ENCODE measurements around the gene CHCHD4. TPM values are rescaled to one million over a fixed set of nuclear protein-coding genes. Genes with fewer than 3 reads are reported as not detected.

CHCHD4 gene
- total and polyA plus RNA-seq, 2 of the 13 experiments (the other 11 are each of a cell fraction or from before 2014, with no cell fraction given) = 15.8 to 24.1 TPM

DNA sequence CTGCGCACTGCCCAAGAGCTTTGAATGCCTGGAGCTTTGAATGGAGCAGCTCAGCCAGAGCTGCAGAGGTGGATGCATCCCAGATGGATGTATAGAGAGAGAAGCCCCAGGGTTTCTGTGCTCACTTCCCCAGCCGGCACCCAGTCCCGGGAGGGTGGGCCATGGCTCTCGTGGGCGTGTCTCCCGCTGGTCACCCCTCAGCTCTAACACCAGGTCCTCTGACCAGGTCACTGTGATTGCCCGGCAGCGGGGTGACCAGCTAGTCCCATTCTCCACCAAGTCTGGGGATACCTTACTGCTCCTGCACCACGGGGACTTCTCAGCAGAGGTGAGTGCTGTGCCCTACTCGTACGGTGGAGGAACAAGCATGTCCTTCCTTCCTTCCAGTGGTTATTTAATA lies 10.9 kb upstream of the CHCHD4 start:
- no peak for FAIRE-seq
- H3K36me3 ChIP-seq (replicated peaks in 1 of 2; ENCODE audit: control insufficient read depth in 1 of 2, insufficient read depth in 2 of 2, low read length in 2 of 2) = peaks cover 31 to 71% of the 10 kb centered on the region in 2 experiments
- ChIA-PET POLR2A (interaction anchor here (3.5 kb wide), 1 partner anchor 11 kb away, joined by 21 read pairs; the partner anchor contains the start of genes CHCHD4 and TMEM43), CTCF (ENCODE audit: low intra/inter-chr PET ratio, low total read pairs) (no interaction called here)
- in situ Hi-C loops (cut with HindIII; ENCODE audit: extremely low pct_ligation_motif_present, low pct_unique_long_range_greater_than_20kb) = no loop called here
- BruUV-seq (replicated peaks) = no TSS peak
- no peak overlapping the region for H3K27ac ChIP-seq (ENCODE audit: extremely low read length, insufficient read depth, low read length)
- no peaks in the 10 kb centered on the region for H3K9me3 ChIP-seq (ENCODE audit: low read length)
- no peak overlapping the region for H3K4me3 ChIP-seq (replicated peaks in 1 of 3; ENCODE audit: insufficient read depth in 1 of 3, low read depth in 2 of 3, low read length in 3 of 3)
- H3K4me1 ChIP-seq (ENCODE audit: insufficient read depth, low read length) = peaks cover 15% of the 10 kb centered on the region
- no peaks in the 10 kb centered on the region for H3K79me2 ChIP-seq (ENCODE audit: insufficient read depth, low read length)
- intact Hi-C loops (cut with micrococcal nuclease; ENCODE audit: unreplicated experiment) = no loop called here
- H3K9ac ChIP-seq (ENCODE audit: insufficient read depth, low read depth, low read length) = no peak overlapping the region
- no peak overlapping the region for H2AFZ ChIP-seq (ENCODE audit: low read length)
- H3K27me3 ChIP-seq (ENCODE audit: control insufficient read depth in 1 of 2, insufficient read depth in 2 of 2, low read length in 2 of 2) = no peaks in the 10 kb centered on the region
- no peak overlapping the region for H3K4me2 ChIP-seq (ENCODE audit: low read depth, low read length)
- TF ChIP-seq, protein P1, sequence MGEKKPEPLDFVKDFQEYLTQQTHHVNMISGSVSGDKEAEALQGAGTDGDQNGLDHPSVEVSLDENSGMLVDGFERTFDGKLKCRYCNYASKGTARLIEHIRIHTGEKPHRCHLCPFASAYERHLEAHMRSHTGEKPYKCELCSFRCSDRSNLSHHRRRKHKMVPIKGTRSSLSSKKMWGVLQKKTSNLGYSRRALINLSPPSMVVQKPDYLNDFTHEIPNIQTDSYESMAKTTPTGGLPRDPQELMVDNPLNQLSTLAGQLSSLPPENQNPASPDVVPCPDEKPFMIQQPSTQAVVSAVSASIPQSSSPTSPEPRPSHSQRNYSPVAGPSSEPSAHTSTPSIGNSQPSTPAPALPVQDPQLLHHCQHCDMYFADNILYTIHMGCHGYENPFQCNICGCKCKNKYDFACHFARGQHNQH (CRISPR knock-in tag; IDR thresholded peaks at IDR 0.05) = no peak
- TF ChIP-seq PRPF4 (IDR thresholded peaks at IDR 0.05; ENCODE audit: low read depth, low read length, poor library complexity, severe bottlenecking) = no peak
- 98% methylated on average over 11 of the region's 11 CpGs for WGBS (ENCODE audit: low lambda C conversion rate)
- H4K20me1 ChIP-seq (ENCODE audit: insufficient read depth, low read length) = no peaks in the 10 kb centered on the region
- no peak for ATAC-seq
- no peak for DNase-seq (ENCODE audit: low spot score)

DNA sequence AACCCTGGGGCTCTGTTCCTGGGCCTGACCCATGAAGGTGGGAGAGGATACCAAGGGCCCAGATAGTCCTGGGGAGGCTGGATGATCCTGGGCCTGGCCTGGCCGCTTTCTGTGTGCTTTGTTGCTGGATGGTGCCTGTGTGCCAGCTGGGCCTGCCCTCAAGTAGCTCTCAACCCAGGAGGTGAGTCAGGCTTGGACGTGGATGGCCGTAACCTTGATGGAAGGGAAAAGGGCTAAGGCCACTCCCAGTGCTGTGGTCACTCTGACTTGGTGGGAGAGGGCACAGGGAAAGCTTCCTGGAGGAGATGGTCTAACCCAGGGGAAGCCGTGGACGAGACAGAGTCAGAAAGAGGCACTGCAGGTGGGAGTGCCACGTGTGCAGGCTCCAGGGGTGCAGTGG lies 9.6 kb upstream of the CHCHD4 start:
- peaks cover 39 to 71% of the 10 kb centered on the region in 2 experiments for H3K36me3 ChIP-seq (replicated peaks in 1 of 2; ENCODE audit: control insufficient read depth in 1 of 2, insufficient read depth in 2 of 2, low read length in 2 of 2)
- in situ Hi-C loops (cut with HindIII; ENCODE audit: extremely low pct_ligation_motif_present, low pct_unique_long_range_greater_than_20kb) (no loop called here), intact Hi-C loops (cut with micrococcal nuclease; ENCODE audit: unreplicated experiment) (no loop called here)
- H4K20me1 ChIP-seq (ENCODE audit: insufficient read depth, low read length) = no peaks in the 10 kb centered on the region
- H2AFZ ChIP-seq (ENCODE audit: low read length) = no peak overlapping the region
- 99% methylated on average over 5 of the region's 6 CpGs for WGBS (ENCODE audit: low lambda C conversion rate)
- FAIRE-seq = no peak
- no peaks in the 10 kb centered on the region for H3K27me3 ChIP-seq (ENCODE audit: control insufficient read depth in 1 of 2, insufficient read depth in 2 of 2, low read length in 2 of 2)
- no peaks in the 10 kb centered on the region for H3K9me3 ChIP-seq (ENCODE audit: low read length)
- no peak overlapping the region for H3K27ac ChIP-seq (ENCODE audit: extremely low read length, insufficient read depth, low read length)
- no peak for ATAC-seq
- no peak overlapping the region for H3K4me3 ChIP-seq (replicated peaks in 1 of 3; ENCODE audit: insufficient read depth in 1 of 3, low read depth in 2 of 3, low read length in 3 of 3)
- DNase-seq (ENCODE audit: low spot score) = no peak
- ChIA-PET CTCF (ENCODE audit: low intra/inter-chr PET ratio, low total read pairs) (no interaction called here), POLR2A (interaction anchor here (0.7 to 3.5 kb wide), 2 partner anchors 9 to 10 kb away, joined by 3 to 21 read pairs; partner anchors contain the start of genes CHCHD4 and TMEM43)
- H3K4me1 ChIP-seq (ENCODE audit: insufficient read depth, low read length) = peaks cover 15% of the 10 kb centered on the region
- BruUV-seq (replicated peaks) = no TSS peak
- H3K79me2 ChIP-seq (ENCODE audit: insufficient read depth, low read length) = no peaks in the 10 kb centered on the region
- H3K4me2 ChIP-seq (ENCODE audit: low read depth, low read length) = no peak overlapping the region
- H3K9ac ChIP-seq (ENCODE audit: insufficient read depth, low read depth, low read length) = no peak overlapping the region
- TF ChIP-seq ZNF432 (CRISPR knock-in tag; IDR thresholded peaks at IDR 0.05; ENCODE audit: borderline replicate concordance) (no peak), ZNF367 (CRISPR knock-in tag; IDR thresholded peaks at IDR 0.05; ENCODE audit: borderline replicate concordance) (no peak), POLR2AphosphoS2 (IDR thresholded peaks at IDR 0.05; ENCODE audit: low read depth, low read length) (no peak), FOSL1 (CRISPR knock-in tag; IDR thresholded peaks at IDR 0.05; ENCODE audit: borderline replicate concordance) (no peak), KAT8 (CRISPR knock-in tag; IDR thresholded peaks at IDR 0.05) (no peak), SNAI1 (CRISPR knock-in tag; IDR thresholded peaks at IDR 0.05; ENCODE audit: borderline replicate concordance) (no peak), MIER2 (CRISPR knock-in tag; IDR thresholded peaks at IDR 0.05) (no peak), ZNF496 (CRISPR knock-in tag; IDR thresholded peaks at IDR 0.05; ENCODE audit: insufficient replicate concordance) (no peak), ZNF839 (CRISPR knock-in tag; IDR thresholded peaks at IDR 0.05; ENCODE audit: borderline replicate concordance) (no peak), TCF7 (IDR thresholded peaks at IDR 0.05; ENCODE audit: low read depth) (no peak), ZBTB42 (CRISPR knock-in tag; IDR thresholded peaks at IDR 0.05) (no peak)
- TF ChIP-seq, protein P2, sequence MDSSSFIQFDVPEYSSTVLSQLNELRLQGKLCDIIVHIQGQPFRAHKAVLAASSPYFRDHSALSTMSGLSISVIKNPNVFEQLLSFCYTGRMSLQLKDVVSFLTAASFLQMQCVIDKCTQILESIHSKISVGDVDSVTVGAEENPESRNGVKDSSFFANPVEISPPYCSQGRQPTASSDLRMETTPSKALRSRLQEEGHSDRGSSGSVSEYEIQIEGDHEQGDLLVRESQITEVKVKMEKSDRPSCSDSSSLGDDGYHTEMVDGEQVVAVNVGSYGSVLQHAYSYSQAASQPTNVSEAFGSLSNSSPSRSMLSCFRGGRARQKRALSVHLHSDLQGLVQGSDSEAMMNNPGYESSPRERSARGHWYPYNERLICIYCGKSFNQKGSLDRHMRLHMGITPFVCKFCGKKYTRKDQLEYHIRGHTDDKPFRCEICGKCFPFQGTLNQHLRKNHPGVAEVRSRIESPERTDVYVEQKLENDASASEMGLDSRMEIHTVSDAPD (CRISPR knock-in tag; IDR thresholded peaks at IDR 0.05) = no peak
- TF ChIP-seq, protein P3, sequence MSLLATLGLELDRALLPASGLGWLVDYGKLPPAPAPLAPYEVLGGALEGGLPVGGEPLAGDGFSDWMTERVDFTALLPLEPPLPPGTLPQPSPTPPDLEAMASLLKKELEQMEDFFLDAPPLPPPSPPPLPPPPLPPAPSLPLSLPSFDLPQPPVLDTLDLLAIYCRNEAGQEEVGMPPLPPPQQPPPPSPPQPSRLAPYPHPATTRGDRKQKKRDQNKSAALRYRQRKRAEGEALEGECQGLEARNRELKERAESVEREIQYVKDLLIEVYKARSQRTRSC (CRISPR knock-in tag; IDR thresholded peaks at IDR 0.05; ENCODE audit: low read depth) = no peak
- TF ChIP-seq, protein P4, sequence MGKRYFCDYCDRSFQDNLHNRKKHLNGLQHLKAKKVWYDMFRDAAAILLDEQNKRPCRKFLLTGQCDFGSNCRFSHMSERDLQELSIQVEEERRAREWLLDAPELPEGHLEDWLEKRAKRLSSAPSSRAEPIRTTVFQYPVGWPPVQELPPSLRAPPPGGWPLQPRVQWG (CRISPR knock-in tag; IDR thresholded peaks at IDR 0.05; ENCODE audit: borderline replicate concordance, low read depth) = no peak
